Caco-2 (cell line): ENCODE data around the gene CLDND2. TPM values are rescaled to one million over a fixed set of nuclear protein-coding genes. Genes with fewer than 3 reads are reported as not detected.

Experiments used
- BruUV-seq: library from RNA; stranded (reverse); fragments of 400-500 nt; replicated peaks from 2 replicates; lab custom pipeline; 2021; lab: Mats Ljungman, UMichigan
- CTCF ChIA-PET: fragments of 300-600 bp; sonication (Branson Sonifier 250); formaldehyde crosslinking; loops from one replicate; lab custom pipeline; 2022; ENCODE audit warnings: antibody characterized with exemption; lab: Charles Lee
- POLR2A ChIA-PET: fragments of 300-600 bp; sonication (Branson Sonifier 250); formaldehyde crosslinking; loops from one replicate; lab custom pipeline; 2022; ENCODE audit warnings: antibody characterized with exemption; lab: Charles Lee
- DNase-seq, 2 experiments: peaks; one replicate each; pipeline versions ENCODE4 v3.0.0 to v3.0.0-alpha.2; 2020 to 2022
- H3K27me3 ChIP-seq: replicated peaks from 2 replicates; pipeline ENCODE4 v1.6.0; 2011; ENCODE audit warnings: low read length; ENCODE audit not compliant: control insufficient read depth, insufficient read depth
- H3K36me3 ChIP-seq: 2 replicates; pipeline ENCODE4 v1.5.1; 2011; ENCODE audit warnings: low read length; ENCODE audit not compliant: control insufficient read depth, insufficient read depth
- H3K4me1 ChIP-seq: fragments of 250-450 bp; sonication (Bioruptor Pico); 2 replicates; pipeline ENCODE4 v1.5.1; 2020; ENCODE audit warnings: mild to moderate bottlenecking
- H3K4me3 ChIP-seq: 2 replicates; pipeline ENCODE4 v1.5.1; 2011; ENCODE audit warnings: low read depth, mild to moderate bottlenecking, control low read depth, low read length
- H3K9me3 ChIP-seq: fragments of 250-450 bp; sonication (Bioruptor Pico); 2 replicates; pipeline ENCODE4 v1.5.1; 2020; ENCODE audit warnings: mild to moderate bottlenecking, moderate library complexity
- H3K27ac Mint-ChIP-seq: one replicate; pipeline ENCODE4 v1.8.0; 2022; ENCODE audit warnings: mixed read lengths; ENCODE audit not compliant: unreplicated experiment
- H3K27me3 Mint-ChIP-seq: one replicate; pipeline ENCODE4 v1.8.0; 2022; ENCODE audit warnings: mixed read lengths; ENCODE audit not compliant: insufficient read depth, unreplicated experiment
- H3K36me3 Mint-ChIP-seq: one replicate; pipeline ENCODE4 v1.8.0; 2022; ENCODE audit warnings: mild to moderate bottlenecking, mixed read lengths; ENCODE audit not compliant: insufficient read depth, unreplicated experiment
- H3K4me1 Mint-ChIP-seq: one replicate; pipeline ENCODE4 v1.8.0; 2022; ENCODE audit warnings: low read depth, mixed read lengths; ENCODE audit not compliant: unreplicated experiment
- H3K4me3 Mint-ChIP-seq: one replicate; pipeline ENCODE4 v1.8.0; 2022; ENCODE audit warnings: mild to moderate bottlenecking, moderate library complexity, mixed read lengths; ENCODE audit not compliant: unreplicated experiment
- H3K9me3 Mint-ChIP-seq: one replicate; pipeline ENCODE4 v1.8.0; 2022; ENCODE audit warnings: mixed read lengths; ENCODE audit not compliant: unreplicated experiment
- intact Hi-C: fragments of 100-400 bp; cut with micrococcal nuclease; formaldehyde crosslinking; loops from one replicate; pipeline ENCODE4 v1.10.0; 2022; ENCODE audit not compliant: unreplicated experiment
- total RNA-seq: library from RNA; stranded (reverse); gene quantifications from 2 replicates; pipeline ENCODE4 v1.2.3, GENCODE V29; 2022
- TF ChIP-seq, protein P1 (sequence below), 2 experiments: fragments of 200-600 bp in 1 of 2; IDR thresholded peaks; 1 replicate in 1 of 2; 2 replicates in 1 of 2; pipeline versions ENCODE4 v1.5.1 to v1.8.0; 2011 to 2022; ENCODE audit warnings: antibody characterized with exemption in 1 of 2, control low read depth in 1 of 2, inconsistent platforms in 1 of 2, low read depth in 1 of 2, low read length in 1 of 2, mild to moderate bottlenecking in 1 of 2, moderate library complexity in 1 of 2; ENCODE audit not compliant: insufficient read depth in 1 of 2, severe bottlenecking in 1 of 2, unreplicated experiment in 1 of 2

CLDND2 gene
- total RNA-seq, 1 experiment from 2014 or later: 1.6 TPM

DNA sequence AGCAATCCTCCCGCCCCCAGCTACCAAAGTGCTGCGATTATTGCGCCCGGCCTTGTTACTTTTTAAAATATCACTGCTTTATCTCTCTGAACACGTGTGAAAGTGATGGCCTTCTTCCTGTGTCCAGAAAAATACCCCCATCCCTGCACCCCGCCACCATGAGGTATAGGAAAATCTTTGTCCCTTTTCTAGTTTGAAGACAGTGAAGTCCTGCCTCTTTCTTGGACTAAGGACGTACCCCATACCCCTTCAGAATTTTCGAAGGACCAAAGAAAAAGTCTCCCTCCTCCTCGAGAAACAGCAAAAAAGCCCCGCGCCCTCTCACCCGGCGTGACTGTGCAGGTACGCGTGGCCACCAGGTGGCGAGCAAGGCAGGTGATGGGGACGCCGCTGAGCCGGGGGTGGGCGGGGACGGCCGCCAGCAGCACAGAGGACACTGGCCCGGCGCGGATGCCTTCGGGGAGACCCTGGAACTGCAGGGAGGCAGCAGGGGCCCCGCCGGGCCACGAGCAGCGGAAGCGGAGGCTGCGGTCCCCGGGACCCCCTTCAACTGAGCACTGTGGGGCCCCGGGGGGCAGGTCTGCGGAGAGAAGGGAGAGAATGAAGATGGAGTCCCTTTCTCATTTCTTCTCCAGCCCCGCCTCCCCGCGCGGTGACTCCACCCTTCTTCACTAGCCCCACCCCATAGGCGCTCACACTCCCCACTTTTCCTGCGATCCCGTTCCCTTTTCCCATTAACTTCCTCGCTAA is 30.1 kb downstream of the CLDND2 start:
- Histone ChIP-seq H3K36me3 (no peaks in the 10 kb centered on the region), H3K4me3 (peak overlapping the region; percentile 78), H3K9me3 (no peaks in the 10 kb centered on the region), H3K27me3 (no peaks in the 10 kb centered on the region), H3K4me1 (peaks cover 26% of the 10 kb centered on the region)
- peak; percentile 89 to 92 for DNase-seq
- H3K36me3 Mint-ChIP-seq: peaks cover 24% of the 10 kb centered on the region
- no peaks in the 10 kb centered on the region for H3K9me3 Mint-ChIP-seq
- CTCF ChIA-PET: interaction anchor here (1.0 to 3.9 kb wide), 8 partner anchors 16 to 56 kb away, joined by 3 to 46 read pairs (median 14); partner anchors contain the start of gene ETFB
- intact Hi-C loops: loop anchor here (1.0 to 2.0 kb wide), 5 partner anchors 16 to 318 kb away; no protein-coding TSS in a partner anchor
- BruUV-seq: TSS peak; percentile 33
- peaks cover 25% of the 10 kb centered on the region for H3K4me1 Mint-ChIP-seq
- TF ChIP-seq, protein P1, sequence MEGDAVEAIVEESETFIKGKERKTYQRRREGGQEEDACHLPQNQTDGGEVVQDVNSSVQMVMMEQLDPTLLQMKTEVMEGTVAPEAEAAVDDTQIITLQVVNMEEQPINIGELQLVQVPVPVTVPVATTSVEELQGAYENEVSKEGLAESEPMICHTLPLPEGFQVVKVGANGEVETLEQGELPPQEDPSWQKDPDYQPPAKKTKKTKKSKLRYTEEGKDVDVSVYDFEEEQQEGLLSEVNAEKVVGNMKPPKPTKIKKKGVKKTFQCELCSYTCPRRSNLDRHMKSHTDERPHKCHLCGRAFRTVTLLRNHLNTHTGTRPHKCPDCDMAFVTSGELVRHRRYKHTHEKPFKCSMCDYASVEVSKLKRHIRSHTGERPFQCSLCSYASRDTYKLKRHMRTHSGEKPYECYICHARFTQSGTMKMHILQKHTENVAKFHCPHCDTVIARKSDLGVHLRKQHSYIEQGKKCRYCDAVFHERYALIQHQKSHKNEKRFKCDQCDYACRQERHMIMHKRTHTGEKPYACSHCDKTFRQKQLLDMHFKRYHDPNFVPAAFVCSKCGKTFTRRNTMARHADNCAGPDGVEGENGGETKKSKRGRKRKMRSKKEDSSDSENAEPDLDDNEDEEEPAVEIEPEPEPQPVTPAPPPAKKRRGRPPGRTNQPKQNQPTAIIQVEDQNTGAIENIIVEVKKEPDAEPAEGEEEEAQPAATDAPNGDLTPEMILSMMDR (IDR thresholded peaks at IDR 0.05; ENCODE audit: insufficient read depth in 1 of 2, low read depth in 1 of 2, low read length in 1 of 2, severe bottlenecking in 1 of 2, unreplicated experiment in 1 of 2): peak; percentile 92 to 94
- POLR2A ChIA-PET: interaction anchor here (1.2 to 2.2 kb wide), 2 partner anchors 24 to 29 kb away, joined by 24 to 67 read pairs; no protein-coding TSS in a partner anchor
- H3K27me3 Mint-ChIP-seq: no peaks in the 10 kb centered on the region
- H3K4me3 Mint-ChIP-seq: peak overlapping the region; percentile 86
- H3K27ac Mint-ChIP-seq: peak overlapping the region; percentile 90

DNA sequence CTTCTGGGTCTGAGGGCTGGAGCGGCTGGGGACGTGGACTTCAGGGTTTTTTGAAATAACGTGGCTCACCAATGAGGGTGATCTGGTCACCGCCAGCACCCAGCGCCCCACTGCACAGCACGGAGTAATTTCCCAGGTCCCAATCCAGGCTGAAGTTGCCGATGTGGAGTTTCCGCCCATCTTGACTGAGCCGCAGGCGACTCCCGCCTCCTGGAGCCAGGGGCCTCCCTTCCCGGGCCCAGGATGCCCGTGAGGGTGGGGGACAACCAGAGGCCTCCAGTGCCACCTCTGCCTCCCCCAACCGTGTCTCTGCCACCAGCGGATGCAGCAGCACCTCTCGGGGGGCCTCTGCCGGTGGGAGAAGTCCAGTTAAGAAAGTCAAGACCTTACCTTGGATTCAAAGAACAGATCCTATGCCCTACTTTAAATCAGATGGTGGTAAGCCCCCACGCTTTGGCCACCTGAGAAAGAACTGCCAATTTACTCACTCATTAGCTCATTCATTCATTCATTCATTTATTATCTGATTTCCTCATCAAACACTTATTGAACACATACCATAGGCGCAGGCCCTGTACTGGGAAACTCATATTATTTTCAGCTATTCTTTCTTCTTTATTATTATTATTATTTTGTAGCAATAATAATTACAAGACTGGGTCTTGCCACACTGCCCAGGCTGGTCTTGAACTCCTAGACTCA is 30.8 kb downstream of the CLDND2 start:
- Histone ChIP-seq H3K4me3 (no peak overlapping the region; the same call in 1 of the 2 replicates), H3K27me3 (no peaks in the 10 kb centered on the region), H3K9me3 (no peaks in the 10 kb centered on the region), H3K36me3 (no peaks in the 10 kb centered on the region), H3K4me1 (peaks cover 24% of the 10 kb centered on the region)
- Mint-ChIP-seq H3K4me3 (peak overlapping the region; percentile 86), H3K9me3 (no peaks in the 10 kb centered on the region), H3K27ac (no peak overlapping the region), H3K36me3 (peaks cover 24% of the 10 kb centered on the region), H3K4me1 (peaks cover 22% of the 10 kb centered on the region), H3K27me3 (no peaks in the 10 kb centered on the region)
- intact Hi-C loops: loop anchor here (2.0 kb wide), 1 partner anchor 319 kb away; no protein-coding TSS in a partner anchor
- TF ChIP-seq, protein P1 (IDR thresholded peaks at IDR 0.05; ENCODE audit: insufficient read depth in 1 of 2, low read depth in 1 of 2, low read length in 1 of 2, severe bottlenecking in 1 of 2, unreplicated experiment in 1 of 2): no peak
- BruUV-seq: no TSS peak
- ChIA-PET CTCF (no interaction called here), POLR2A (no interaction called here)
- DNase-seq: no peak

DNA sequence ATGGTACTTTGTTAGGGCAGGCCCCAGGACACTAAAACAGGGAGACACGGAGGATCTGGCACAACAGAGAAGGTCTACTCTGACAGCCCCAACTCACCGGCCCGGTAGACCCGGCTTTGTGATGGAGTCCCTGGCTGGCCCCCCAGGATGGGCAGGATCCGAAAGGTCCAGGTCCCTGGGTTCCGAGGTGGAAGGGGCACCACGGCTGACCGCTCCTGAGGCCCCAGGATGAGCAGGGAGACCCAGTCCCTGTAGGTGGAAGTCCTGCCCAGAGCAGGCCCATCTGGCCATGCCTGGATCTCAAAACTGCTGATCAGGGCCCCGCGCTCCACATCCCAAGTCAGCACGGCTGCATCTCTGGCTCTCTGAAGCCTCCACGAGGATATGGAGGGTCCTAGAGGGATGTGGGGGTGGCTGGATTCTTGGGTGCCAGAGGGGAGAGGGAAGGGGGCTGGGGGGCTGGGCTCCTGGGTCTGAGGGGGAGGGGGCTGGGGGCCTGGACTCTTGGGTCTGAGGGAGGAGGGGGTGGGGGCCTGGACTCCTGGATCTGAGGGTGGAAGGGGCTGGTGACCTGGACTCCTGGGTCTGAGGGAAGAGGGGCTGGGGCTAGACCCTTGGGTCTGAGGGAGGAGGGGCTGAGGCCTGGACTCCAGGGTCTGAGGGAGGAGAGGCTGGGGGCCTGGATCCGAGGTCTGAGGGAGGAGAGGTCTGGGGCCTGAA is 31.5 kb downstream of the CLDND2 start:
- Histone ChIP-seq H3K4me1 (peaks cover 17% of the 10 kb centered on the region), H3K27me3 (no peaks in the 10 kb centered on the region), H3K4me3 (no peak overlapping the region), H3K9me3 (no peaks in the 10 kb centered on the region), H3K36me3 (no peaks in the 10 kb centered on the region)
- no peaks in the 10 kb centered on the region for H3K9me3 Mint-ChIP-seq
- no peak overlapping the region for H3K4me3 Mint-ChIP-seq
- DNase-seq: no peak
- intact Hi-C loops: no loop called here
- TF ChIP-seq, protein P1 (IDR thresholded peaks at IDR 0.05; ENCODE audit: insufficient read depth in 1 of 2, low read depth in 1 of 2, low read length in 1 of 2, severe bottlenecking in 1 of 2, unreplicated experiment in 1 of 2): no peak
- H3K27me3 Mint-ChIP-seq: no peaks in the 10 kb centered on the region
- peaks cover 20% of the 10 kb centered on the region for H3K36me3 Mint-ChIP-seq
- peaks cover 15% of the 10 kb centered on the region for H3K4me1 Mint-ChIP-seq
- POLR2A ChIA-PET: no interaction called here
- CTCF ChIA-PET: interaction anchor here (0.6 kb wide), 1 partner anchor 30 kb away, joined by 4 read pairs; no protein-coding TSS in a partner anchor
- BruUV-seq: no TSS peak
- no peak overlapping the region for H3K27ac Mint-ChIP-seq
